Caco-2 (cell line): ENCODE measurements around the gene IMMP2L. TPM values are rescaled to one million over a fixed set of nuclear protein-coding genes. Genes with fewer than 3 reads are reported as not detected.

ENCODE experiments used
- BruUV-seq: library from RNA; stranded (reverse); fragments of 400-500 nt; replicated peaks from 2 replicates; lab custom pipeline; 2021; lab: Mats Ljungman, UMichigan
- CTCF ChIA-PET: fragments of 300-600 bp; sonication (Branson Sonifier 250); formaldehyde crosslinking; loops from one replicate; lab custom pipeline; 2022; ENCODE audit warnings: antibody characterized with exemption; lab: Charles Lee
- POLR2A ChIA-PET: fragments of 300-600 bp; sonication (Branson Sonifier 250); formaldehyde crosslinking; loops from one replicate; lab custom pipeline; 2022; ENCODE audit warnings: antibody characterized with exemption; lab: Charles Lee
- DNase-seq, 2 experiments: peaks; one replicate each; pipeline versions ENCODE4 v3.0.0 to v3.0.0-alpha.2; 2020 to 2022
- H3K27me3 ChIP-seq: replicated peaks from 2 replicates; pipeline ENCODE4 v1.6.0; 2011; ENCODE audit warnings: low read length; ENCODE audit not compliant: control insufficient read depth, insufficient read depth
- H3K36me3 ChIP-seq: 2 replicates; pipeline ENCODE4 v1.5.1; 2011; ENCODE audit warnings: low read length; ENCODE audit not compliant: control insufficient read depth, insufficient read depth
- H3K4me1 ChIP-seq: fragments of 250-450 bp; sonication (Bioruptor Pico); 2 replicates; pipeline ENCODE4 v1.5.1; 2020; ENCODE audit warnings: mild to moderate bottlenecking
- H3K4me3 ChIP-seq: 2 replicates; pipeline ENCODE4 v1.5.1; 2011; ENCODE audit warnings: low read depth, mild to moderate bottlenecking, control low read depth, low read length
- H3K9me3 ChIP-seq: fragments of 250-450 bp; sonication (Bioruptor Pico); 2 replicates; pipeline ENCODE4 v1.5.1; 2020; ENCODE audit warnings: mild to moderate bottlenecking, moderate library complexity
- H3K27ac Mint-ChIP-seq: one replicate; pipeline ENCODE4 v1.8.0; 2022; ENCODE audit warnings: mixed read lengths; ENCODE audit not compliant: unreplicated experiment
- H3K27me3 Mint-ChIP-seq: one replicate; pipeline ENCODE4 v1.8.0; 2022; ENCODE audit warnings: mixed read lengths; ENCODE audit not compliant: insufficient read depth, unreplicated experiment
- H3K36me3 Mint-ChIP-seq: one replicate; pipeline ENCODE4 v1.8.0; 2022; ENCODE audit warnings: mild to moderate bottlenecking, mixed read lengths; ENCODE audit not compliant: insufficient read depth, unreplicated experiment
- H3K4me1 Mint-ChIP-seq: one replicate; pipeline ENCODE4 v1.8.0; 2022; ENCODE audit warnings: low read depth, mixed read lengths; ENCODE audit not compliant: unreplicated experiment
- H3K4me3 Mint-ChIP-seq: one replicate; pipeline ENCODE4 v1.8.0; 2022; ENCODE audit warnings: mild to moderate bottlenecking, moderate library complexity, mixed read lengths; ENCODE audit not compliant: unreplicated experiment
- H3K9me3 Mint-ChIP-seq: one replicate; pipeline ENCODE4 v1.8.0; 2022; ENCODE audit warnings: mixed read lengths; ENCODE audit not compliant: unreplicated experiment
- CTCF ChIP-seq, 2 experiments: fragments of 200-600 bp in 1 of 2; IDR thresholded peaks; 1 replicate in 1 of 2; 2 replicates in 1 of 2; pipeline versions ENCODE4 v1.5.1 to v1.8.0; 2011 to 2022; ENCODE audit warnings: antibody characterized with exemption in 1 of 2, control low read depth in 1 of 2, inconsistent platforms in 1 of 2, low read depth in 1 of 2, low read length in 1 of 2, mild to moderate bottlenecking in 1 of 2, moderate library complexity in 1 of 2; ENCODE audit not compliant: insufficient read depth in 1 of 2, severe bottlenecking in 1 of 2, unreplicated experiment in 1 of 2
- intact Hi-C: fragments of 100-400 bp; cut with micrococcal nuclease; formaldehyde crosslinking; loops from one replicate; pipeline ENCODE4 v1.10.0; 2022; ENCODE audit not compliant: unreplicated experiment
- total RNA-seq: library from RNA; stranded (reverse); gene quantifications from 2 replicates; pipeline ENCODE4 v1.2.3, GENCODE V29; 2022

Gene IMMP2L
- total RNA-seq, 1 experiment from 2014 or later: 9.5 TPM

- no peaks in the 10 kb centered on the region for H3K9me3 ChIP-seq
- intact Hi-C loops: no loop called here
- no peaks in the 10 kb centered on the region for H3K4me1 ChIP-seq
- no peak overlapping the region for H3K4me3 ChIP-seq
- H3K27me3 ChIP-seq: no peaks in the 10 kb centered on the region
- POLR2A ChIA-PET: no interaction called here
- H3K36me3 ChIP-seq: no peaks in the 10 kb centered on the region
- no TSS peak for BruUV-seq
- Mint-ChIP-seq H3K27ac (no peak overlapping the region), H3K4me1 (no peaks in the 10 kb centered on the region), H3K9me3 (no peaks in the 10 kb centered on the region), H3K36me3 (no peaks in the 10 kb centered on the region), H3K27me3 (no peaks in the 10 kb centered on the region), H3K4me3 (no peak overlapping the region)
- DNase-seq: no peak
- CTCF ChIA-PET: no interaction called here
- TF ChIP-seq CTCF (IDR thresholded peaks at IDR 0.05; ENCODE audit: insufficient read depth in 1 of 2, low read depth in 1 of 2, low read length in 1 of 2, severe bottlenecking in 1 of 2, unreplicated experiment in 1 of 2): no peak
Observed at GRCh38 chr7:111006691-111007090, 555.6 kb downstream of the IMMP2L start.

- DNase-seq: no peak
- H3K27me3 ChIP-seq: no peaks in the 10 kb centered on the region
- H3K9me3 Mint-ChIP-seq: no peaks in the 10 kb centered on the region
- no peak overlapping the region for H3K4me3 Mint-ChIP-seq
- ChIA-PET POLR2A (no interaction called here), CTCF (no interaction called here)
- no peaks in the 10 kb centered on the region for H3K27me3 Mint-ChIP-seq
- no peaks in the 10 kb centered on the region for H3K4me1 Mint-ChIP-seq
- H3K27ac Mint-ChIP-seq: no peak overlapping the region
- BruUV-seq: no TSS peak
- no peaks in the 10 kb centered on the region for H3K36me3 ChIP-seq
- no peaks in the 10 kb centered on the region for H3K36me3 Mint-ChIP-seq
- intact Hi-C loops: no loop called here
- no peaks in the 10 kb centered on the region for H3K4me1 ChIP-seq
- no peak for TF ChIP-seq CTCF (IDR thresholded peaks at IDR 0.05; ENCODE audit: insufficient read depth in 1 of 2, low read depth in 1 of 2, low read length in 1 of 2, severe bottlenecking in 1 of 2, unreplicated experiment in 1 of 2)
- no peak overlapping the region for H3K4me3 ChIP-seq
- H3K9me3 ChIP-seq: no peaks in the 10 kb centered on the region
Observed at GRCh38 chr7:111006040-111006439, 556.3 kb downstream of the IMMP2L start.

- TF ChIP-seq CTCF (IDR thresholded peaks at IDR 0.05; ENCODE audit: insufficient read depth in 1 of 2, low read depth in 1 of 2, low read length in 1 of 2, severe bottlenecking in 1 of 2, unreplicated experiment in 1 of 2): no peak
- Histone ChIP-seq H3K9me3 (no peaks in the 10 kb centered on the region), H3K27me3 (no peaks in the 10 kb centered on the region), H3K4me1 (no peaks in the 10 kb centered on the region), H3K36me3 (no peaks in the 10 kb centered on the region), H3K4me3 (no peak overlapping the region)
- Mint-ChIP-seq H3K9me3 (no peaks in the 10 kb centered on the region), H3K4me1 (no peaks in the 10 kb centered on the region), H3K4me3 (no peak overlapping the region), H3K27ac (no peak overlapping the region), H3K27me3 (no peaks in the 10 kb centered on the region), H3K36me3 (no peaks in the 10 kb centered on the region)
- no TSS peak for BruUV-seq
- intact Hi-C loops: no loop called here
- DNase-seq: no peak
- CTCF ChIA-PET: no interaction called here
- POLR2A ChIA-PET: no interaction called here
Observed at GRCh38 chr7:111005445-111005844, 556.8 kb downstream of the IMMP2L start.
